SK-N-SH treated with all-trans-retinoic acid at 6 μM for 48 hours (cell line): Measurements from ENCODE around the gene CHD1L.

Experiments
- ATAC-seq: fragments of 200-7000 bp; cut with Tn5 transposase; 3 replicates; pipeline ENCODE4 v1.9.1; 2020; ENCODE audit warnings: mild to moderate bottlenecking, moderate library complexity
- ARNTL ChIP-seq: fragments of 450-650 bp; formaldehyde crosslinking; IDR thresholded peaks from 2 replicates; pipeline ENCODE4 v1.5.0; 2020; ENCODE audit warnings: low read depth, mild to moderate bottlenecking, moderate library complexity, borderline replicate concordance
- BACH2 ChIP-seq: fragments of 250-450 bp; sonication (Bioruptor Pico); IDR thresholded peaks from 2 replicates; pipeline ENCODE4 v1.9.0; 2021; ENCODE audit warnings: mild to moderate bottlenecking, borderline replicate concordance
- CSDC2 ChIP-seq: fragments of 250-450 bp; sonication (Bioruptor Pico); IDR thresholded peaks from 2 replicates; pipeline ENCODE4 v1.5.0; 2020; ENCODE audit warnings: mild to moderate bottlenecking, moderate library complexity
- ESRRG ChIP-seq: fragments of 250-450 bp; sonication (Bioruptor Pico); IDR thresholded peaks from 2 replicates; pipeline ENCODE4 v1.6.1; 2021; ENCODE audit warnings: mild to moderate bottlenecking
- GLIS3 ChIP-seq: fragments of 250-450 bp; sonication (Bioruptor Pico); IDR thresholded peaks from 2 replicates; pipeline ENCODE4 v1.5.0; 2020; ENCODE audit warnings: mild to moderate bottlenecking, moderate library complexity
- ISL1 ChIP-seq: fragments of 250-450 bp; sonication (Bioruptor Pico); IDR thresholded peaks from 2 replicates; pipeline ENCODE4 v2.1.2; 2022; ENCODE audit warnings: mild to moderate bottlenecking, moderate library complexity
- OSR1 ChIP-seq: fragments of 250-450 bp; sonication (Bioruptor Pico); IDR thresholded peaks from 2 replicates; pipeline ENCODE4 v1.8.0; 2022; ENCODE audit warnings: moderate library complexity, mild to moderate bottlenecking, inconsistent platforms
- PPARA ChIP-seq: fragments of 250-450 bp; sonication (Bioruptor Pico); IDR thresholded peaks from 2 replicates; pipeline ENCODE4 v1.5.0; 2020; ENCODE audit warnings: mild to moderate bottlenecking, borderline replicate concordance
- RARB ChIP-seq: fragments of 250-450 bp; sonication (Bioruptor Pico); IDR thresholded peaks from 2 replicates; pipeline ENCODE4 v1.8.0; 2021; ENCODE audit warnings: mild to moderate bottlenecking, moderate library complexity
- SNAI2 ChIP-seq: fragments of 250-450 bp; sonication (Bioruptor Pico); IDR thresholded peaks from 2 replicates; pipeline ENCODE4 v1.5.0; 2020; ENCODE audit warnings: mild to moderate bottlenecking, moderate library complexity
- TCF4 ChIP-seq: fragments of 250-450 bp; sonication (Bioruptor Pico); IDR thresholded peaks from 2 replicates; pipeline ENCODE4 v1.8.0; 2021; ENCODE audit warnings: mild to moderate bottlenecking, moderate library complexity, borderline replicate concordance
- TOX ChIP-seq: fragments of 250-450 bp; sonication (Bioruptor Pico); IDR thresholded peaks from 2 replicates; pipeline ENCODE4 v1.8.0; 2021; ENCODE audit warnings: mild to moderate bottlenecking, moderate library complexity, borderline replicate concordance
- ZC3H10 ChIP-seq: fragments of 250-450 bp; sonication (Bioruptor Pico); IDR thresholded peaks from 2 replicates; pipeline ENCODE4 v1.5.1; 2021; ENCODE audit warnings: mild to moderate bottlenecking, moderate library complexity
- ZFP3 ChIP-seq: fragments of 250-450 bp; sonication (Bioruptor Pico); IDR thresholded peaks from 2 replicates; pipeline ENCODE4 v1.5.0; 2020; ENCODE audit warnings: mild to moderate bottlenecking, moderate library complexity
- ZFP30 ChIP-seq: fragments of 450-650 bp; formaldehyde crosslinking; IDR thresholded peaks from 2 replicates; pipeline ENCODE4 v1.5.0; 2022; ENCODE audit warnings: mild to moderate bottlenecking, moderate library complexity
- ZNF565 ChIP-seq: fragments of 450-650 bp; formaldehyde crosslinking; conservative IDR thresholded peaks from 2 replicates; pipeline ENCODE4 v1.5.0; 2020; ENCODE audit warnings: low read depth, mild to moderate bottlenecking, moderate library complexity
- ZNF70 ChIP-seq: fragments of 450-650 bp; formaldehyde crosslinking; IDR thresholded peaks from 2 replicates; pipeline ENCODE4 v1.5.0; 2020; ENCODE audit warnings: mild to moderate bottlenecking, moderate library complexity
- ZNF8 ChIP-seq: fragments of 450-650 bp; formaldehyde crosslinking; IDR thresholded peaks from 2 replicates; pipeline ENCODE4 v1.5.0; 2020; ENCODE audit warnings: mild to moderate bottlenecking, moderate library complexity
- TF ChIP-seq, protein P1 (sequence below): fragments of 250-450 bp; sonication (Bioruptor Pico); IDR thresholded peaks from 2 replicates; pipeline ENCODE4 v1.8.0; 2020; ENCODE audit warnings: mild to moderate bottlenecking, moderate library complexity, borderline replicate concordance
- TF ChIP-seq, protein P2 (sequence below): fragments of 250-450 bp; sonication (Bioruptor Pico); IDR thresholded peaks from 2 replicates; pipeline ENCODE4 v1.5.0; 2020; ENCODE audit warnings: mild to moderate bottlenecking, moderate library complexity
- TF ChIP-seq, protein P3 (sequence below): fragments of 250-450 bp; sonication (Bioruptor Pico); IDR thresholded peaks from 2 replicates; pipeline ENCODE4 v1.8.0; 2021; ENCODE audit warnings: low read depth, mild to moderate bottlenecking, moderate library complexity, borderline replicate concordance
- TF ChIP-seq, protein P4 (sequence below): fragments of 250-450 bp; sonication (Bioruptor Pico); IDR thresholded peaks from 2 replicates; pipeline ENCODE4 v1.5.1; 2020; ENCODE audit warnings: low read depth, mild to moderate bottlenecking, moderate library complexity

Gene CHD1L

DNA sequence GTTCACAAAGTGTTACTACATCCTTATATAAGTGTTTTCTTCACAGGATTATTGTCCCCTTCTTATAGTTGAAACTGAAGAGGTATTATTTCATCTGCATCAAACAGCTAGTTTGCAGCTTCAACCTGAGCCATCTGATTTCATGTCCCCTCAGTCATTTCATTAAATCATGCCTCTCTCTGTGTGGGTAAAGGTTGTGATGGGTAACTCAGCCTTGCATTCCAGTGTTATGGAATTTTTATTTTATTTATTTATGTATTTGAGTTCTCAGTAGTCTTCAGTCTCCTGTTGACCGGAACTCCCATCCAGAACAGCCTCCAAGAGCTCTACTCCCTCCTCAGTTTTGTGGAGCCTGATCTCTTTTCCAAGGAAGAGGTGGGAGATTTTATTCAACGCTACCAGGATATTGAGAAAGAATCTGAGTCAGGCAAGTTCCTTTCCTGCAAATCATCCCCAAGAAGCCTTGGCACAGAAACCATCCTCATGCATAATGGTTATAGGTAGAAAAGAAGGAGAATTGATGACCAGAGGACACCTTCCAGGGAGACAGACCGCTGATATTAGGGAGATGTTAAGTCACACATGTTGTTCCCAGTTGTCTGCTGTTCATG lies 21.8 kb downstream of the CHD1L start:
- TF ChIP-seq, protein P1, sequence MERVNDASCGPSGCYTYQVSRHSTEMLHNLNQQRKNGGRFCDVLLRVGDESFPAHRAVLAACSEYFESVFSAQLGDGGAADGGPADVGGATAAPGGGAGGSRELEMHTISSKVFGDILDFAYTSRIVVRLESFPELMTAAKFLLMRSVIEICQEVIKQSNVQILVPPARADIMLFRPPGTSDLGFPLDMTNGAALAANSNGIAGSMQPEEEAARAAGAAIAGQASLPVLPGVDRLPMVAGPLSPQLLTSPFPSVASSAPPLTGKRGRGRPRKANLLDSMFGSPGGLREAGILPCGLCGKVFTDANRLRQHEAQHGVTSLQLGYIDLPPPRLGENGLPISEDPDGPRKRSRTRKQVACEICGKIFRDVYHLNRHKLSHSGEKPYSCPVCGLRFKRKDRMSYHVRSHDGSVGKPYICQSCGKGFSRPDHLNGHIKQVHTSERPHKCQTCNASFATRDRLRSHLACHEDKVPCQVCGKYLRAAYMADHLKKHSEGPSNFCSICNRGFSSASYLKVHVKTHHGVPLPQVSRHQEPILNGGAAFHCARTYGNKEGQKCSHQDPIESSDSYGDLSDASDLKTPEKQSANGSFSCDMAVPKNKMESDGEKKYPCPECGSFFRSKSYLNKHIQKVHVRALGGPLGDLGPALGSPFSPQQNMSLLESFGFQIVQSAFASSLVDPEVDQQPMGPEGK (CRISPR knock-in tag) = no peak
- TF ChIP-seq PPARA (no peak), RARB (CRISPR knock-in tag) (no peak), ZFP30 (CRISPR knock-in tag) (no peak), CSDC2 (no peak), ZFP3 (no peak)
- TF ChIP-seq, protein P2, sequence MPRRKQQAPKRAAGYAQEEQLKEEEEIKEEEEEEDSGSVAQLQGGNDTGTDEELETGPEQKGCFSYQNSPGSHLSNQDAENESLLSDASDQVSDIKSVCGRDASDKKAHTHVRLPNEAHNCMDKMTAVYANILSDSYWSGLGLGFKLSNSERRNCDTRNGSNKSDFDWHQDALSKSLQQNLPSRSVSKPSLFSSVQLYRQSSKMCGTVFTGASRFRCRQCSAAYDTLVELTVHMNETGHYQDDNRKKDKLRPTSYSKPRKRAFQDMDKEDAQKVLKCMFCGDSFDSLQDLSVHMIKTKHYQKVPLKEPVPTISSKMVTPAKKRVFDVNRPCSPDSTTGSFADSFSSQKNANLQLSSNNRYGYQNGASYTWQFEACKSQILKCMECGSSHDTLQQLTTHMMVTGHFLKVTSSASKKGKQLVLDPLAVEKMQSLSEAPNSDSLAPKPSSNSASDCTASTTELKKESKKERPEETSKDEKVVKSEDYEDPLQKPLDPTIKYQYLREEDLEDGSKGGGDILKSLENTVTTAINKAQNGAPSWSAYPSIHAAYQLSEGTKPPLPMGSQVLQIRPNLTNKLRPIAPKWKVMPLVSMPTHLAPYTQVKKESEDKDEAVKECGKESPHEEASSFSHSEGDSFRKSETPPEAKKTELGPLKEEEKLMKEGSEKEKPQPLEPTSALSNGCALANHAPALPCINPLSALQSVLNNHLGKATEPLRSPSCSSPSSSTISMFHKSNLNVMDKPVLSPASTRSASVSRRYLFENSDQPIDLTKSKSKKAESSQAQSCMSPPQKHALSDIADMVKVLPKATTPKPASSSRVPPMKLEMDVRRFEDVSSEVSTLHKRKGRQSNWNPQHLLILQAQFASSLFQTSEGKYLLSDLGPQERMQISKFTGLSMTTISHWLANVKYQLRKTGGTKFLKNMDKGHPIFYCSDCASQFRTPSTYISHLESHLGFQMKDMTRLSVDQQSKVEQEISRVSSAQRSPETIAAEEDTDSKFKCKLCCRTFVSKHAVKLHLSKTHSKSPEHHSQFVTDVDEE = no peak
- TF ChIP-seq, protein P3, sequence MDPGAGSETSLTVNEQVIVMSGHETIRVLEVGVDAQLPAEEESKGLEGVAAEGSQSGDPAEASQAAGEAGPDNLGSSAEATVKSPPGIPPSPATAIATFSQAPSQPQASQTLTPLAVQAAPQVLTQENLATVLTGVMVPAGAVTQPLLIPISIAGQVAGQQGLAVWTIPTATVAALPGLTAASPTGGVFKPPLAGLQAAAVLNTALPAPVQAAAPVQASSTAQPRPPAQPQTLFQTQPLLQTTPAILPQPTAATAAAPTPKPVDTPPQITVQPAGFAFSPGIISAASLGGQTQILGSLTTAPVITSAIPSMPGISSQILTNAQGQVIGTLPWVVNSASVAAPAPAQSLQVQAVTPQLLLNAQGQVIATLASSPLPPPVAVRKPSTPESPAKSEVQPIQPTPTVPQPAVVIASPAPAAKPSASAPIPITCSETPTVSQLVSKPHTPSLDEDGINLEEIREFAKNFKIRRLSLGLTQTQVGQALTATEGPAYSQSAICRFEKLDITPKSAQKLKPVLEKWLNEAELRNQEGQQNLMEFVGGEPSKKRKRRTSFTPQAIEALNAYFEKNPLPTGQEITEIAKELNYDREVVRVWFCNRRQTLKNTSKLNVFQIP (CRISPR knock-in tag) = no peak
- ATAC-seq = no peak

DNA sequence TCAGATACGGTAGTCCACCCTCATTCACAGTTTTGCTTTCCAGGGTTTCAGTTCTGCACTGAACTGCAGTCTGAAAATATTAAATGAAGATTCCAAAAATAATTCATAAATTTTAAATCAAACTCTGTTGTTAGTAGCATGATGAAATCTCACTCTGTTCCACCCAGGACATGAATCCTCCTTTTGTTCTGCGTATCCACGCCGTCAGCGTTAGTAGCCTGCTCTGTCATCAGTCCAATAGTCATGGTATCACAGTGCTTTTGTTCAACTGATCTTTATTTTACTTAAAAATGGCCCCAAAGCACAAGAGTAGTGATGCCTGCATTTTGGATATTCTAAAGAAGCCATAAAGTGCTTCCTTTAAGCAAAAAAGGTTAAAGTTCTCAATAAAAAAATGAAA lies 23.9 kb downstream of the CHD1L start:
- TF ChIP-seq GLIS3 (CRISPR knock-in tag) (no peak), ZC3H10 (CRISPR knock-in tag) (no peak), OSR1 (CRISPR knock-in tag) (no peak), ZNF8 (CRISPR knock-in tag) (no peak), TCF4 (CRISPR knock-in tag) (no peak), BACH2 (CRISPR knock-in tag) (no peak), CSDC2 (no peak), ARNTL (no peak), TOX (CRISPR knock-in tag) (no peak), ZFP3 (no peak), ZNF70 (no peak), ZNF565 (CRISPR knock-in tag) (no peak), SNAI2 (CRISPR knock-in tag) (no peak), ESRRG (no peak), ZFP30 (CRISPR knock-in tag) (no peak), RARB (CRISPR knock-in tag) (no peak)
- TF ChIP-seq, protein P4, sequence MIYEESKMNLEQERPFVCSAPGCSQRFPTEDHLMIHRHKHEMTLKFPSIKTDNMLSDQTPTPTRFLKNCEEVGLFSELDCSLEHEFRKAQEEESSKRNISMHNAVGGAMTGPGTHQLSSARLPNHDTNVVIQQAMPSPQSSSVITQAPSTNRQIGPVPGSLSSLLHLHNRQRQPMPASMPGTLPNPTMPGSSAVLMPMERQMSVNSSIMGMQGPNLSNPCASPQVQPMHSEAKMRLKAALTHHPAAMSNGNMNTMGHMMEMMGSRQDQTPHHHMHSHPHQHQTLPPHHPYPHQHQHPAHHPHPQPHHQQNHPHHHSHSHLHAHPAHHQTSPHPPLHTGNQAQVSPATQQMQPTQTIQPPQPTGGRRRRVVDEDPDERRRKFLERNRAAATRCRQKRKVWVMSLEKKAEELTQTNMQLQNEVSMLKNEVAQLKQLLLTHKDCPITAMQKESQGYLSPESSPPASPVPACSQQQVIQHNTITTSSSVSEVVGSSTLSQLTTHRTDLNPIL (CRISPR knock-in tag) = no peak
- TF ChIP-seq, protein P1 (CRISPR knock-in tag) = no peak
- no peak for ATAC-seq

DNA sequence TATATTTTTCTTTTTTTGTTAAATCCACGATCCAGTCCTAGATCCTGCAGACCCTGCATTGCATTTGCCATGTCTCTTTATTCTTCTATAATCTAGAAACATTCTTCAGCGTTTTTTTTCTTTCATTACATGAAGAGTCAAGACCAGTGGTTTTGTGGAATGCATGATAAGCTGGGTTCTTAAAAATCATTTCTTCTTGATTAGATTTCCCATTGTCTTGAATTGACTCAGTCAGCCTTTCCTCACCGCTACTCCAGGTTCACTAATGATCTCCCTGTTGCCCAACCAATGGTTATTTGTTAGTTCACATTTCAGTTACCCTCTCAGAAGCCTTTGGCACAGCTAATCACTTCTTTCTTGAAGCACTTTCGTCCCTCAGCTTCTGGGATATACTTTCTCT lies 25.2 kb downstream of the CHD1L start:
- ATAC-seq = no peak
- TF ChIP-seq ARNTL (no peak), TOX (CRISPR knock-in tag) (no peak), ZFP3 (no peak), ESRRG (no peak), BACH2 (CRISPR knock-in tag) (no peak), PPARA (no peak), CSDC2 (no peak), ZFP30 (CRISPR knock-in tag) (no peak), ZNF8 (CRISPR knock-in tag) (no peak), ISL1 (CRISPR knock-in tag) (no peak)
- TF ChIP-seq, protein P1 (CRISPR knock-in tag) = no peak
- TF ChIP-seq, protein P2 = no peak
